MM.1S (cell line): ENCODE data around the gene IL20RB.

Experiments
- DNase-seq: peaks from one replicate; pipeline ENCODE4 v3.0.0-alpha.2; 2015
- H2AFZ ChIP-seq: fragments of 300-600 bp; sonication (generic); 2 replicates; pipeline ENCODE4 v1.6.0; 2016; ENCODE audit warnings: antibody characterized with exemption, low read length
- H3F3A ChIP-seq: fragments of 300-600 bp; sonication (generic); 2 replicates; pipeline ENCODE4 v1.6.1; 2016; ENCODE audit warnings: mild to moderate bottlenecking, antibody characterized with exemption, low read length, moderate library complexity, mixed read lengths; ENCODE audit not compliant: insufficient read depth
- H3K27ac ChIP-seq: fragments of 300-600 bp; sonication (generic); 2 replicates; pipeline ENCODE4 v1.5.1; 2016; ENCODE audit warnings: mild to moderate bottlenecking, low read length
- H3K27me3 ChIP-seq: fragments of 300-600 bp; sonication (generic); replicated peaks from 2 replicates; pipeline ENCODE4 v1.6.0; 2016; ENCODE audit warnings: low read length; ENCODE audit not compliant: insufficient read depth
- H3K36me3 ChIP-seq: fragments of 300-600 bp; sonication (generic); replicated peaks from 2 replicates; pipeline ENCODE4 v1.6.1; 2016; ENCODE audit warnings: mild to moderate bottlenecking, low read length, mixed read lengths; ENCODE audit not compliant: insufficient read depth
- H3K4me1 ChIP-seq: fragments of 300-600 bp; sonication (generic); 2 replicates; pipeline ENCODE4 v1.6.1; 2016; ENCODE audit warnings: low read length, mixed read lengths
- H3K4me2 ChIP-seq: fragments of 300-600 bp; sonication (generic); 2 replicates; pipeline ENCODE4 v1.6.0; 2016; ENCODE audit warnings: low read depth, low read length
- H3K4me3 ChIP-seq: fragments of 300-600 bp; sonication (generic); 2 replicates; pipeline ENCODE4 v1.5.1; 2016; ENCODE audit warnings: low read length, mixed read lengths
- H3K79me2 ChIP-seq: fragments of 300-600 bp; sonication (generic); 2 replicates; pipeline ENCODE4 v1.6.1; 2016; ENCODE audit warnings: mixed run types, low read length, mixed read lengths
- H3K9ac ChIP-seq: fragments of 300-600 bp; sonication (generic); 2 replicates; pipeline ENCODE4 v1.6.1; 2016; ENCODE audit warnings: low read length, mixed read lengths
- H3K9me2 ChIP-seq: fragments of 300-600 bp; sonication (generic); replicated peaks from 2 replicates; pipeline ENCODE4 v1.6.1; 2016; ENCODE audit warnings: mild to moderate bottlenecking, low read length, mixed read lengths; ENCODE audit not compliant: insufficient read depth
- H3K9me3 ChIP-seq: fragments of 300-600 bp; sonication (generic); replicated peaks from 2 replicates; pipeline ENCODE4 v1.6.1; 2016; ENCODE audit warnings: mild to moderate bottlenecking, low read length, mixed read lengths; ENCODE audit not compliant: insufficient read depth
- H4K20me1 ChIP-seq: fragments of 300-600 bp; sonication (generic); 2 replicates; pipeline ENCODE4 v1.6.1; 2016; ENCODE audit warnings: mild to moderate bottlenecking, low read length, moderate library complexity, mixed read lengths; ENCODE audit not compliant: insufficient read depth
- CTCF ChIP-seq: fragments of 300-600 bp; sonication (generic); IDR thresholded peaks from 2 replicates; pipeline ENCODE4 v1.5.1; 2016; ENCODE audit warnings: antibody characterized with exemption, low read length, mixed read lengths
- EZH2 ChIP-seq: fragments of 300-600 bp; sonication (generic); optimal IDR thresholded peaks from 2 replicates; pipeline ENCODE3; 2017; ENCODE audit warnings: low read depth, mild to moderate bottlenecking, antibody characterized with exemption, low read length, mixed read lengths
- EZH2phosphoT487 ChIP-seq: fragments of 300-600 bp; sonication (generic); IDR thresholded peaks from 2 replicates; pipeline ENCODE4 v1.6.1; 2018; ENCODE audit warnings: antibody characterized with exemption, low read length

IL20RB gene

GRCh38 chr3:137052298-137052697, 94.5 kb downstream of the IL20RB start:
- Histone ChIP-seq H2AFZ (no peak overlapping the region), H3K27me3 (no peaks in the 10 kb centered on the region), H3K4me1 (no peaks in the 10 kb centered on the region), H3K9me2 (no peaks in the 10 kb centered on the region), H4K20me1 (no peaks in the 10 kb centered on the region), H3K79me2 (no peaks in the 10 kb centered on the region), H3K9me3 (no peaks in the 10 kb centered on the region), H3K36me3 (no peaks in the 10 kb centered on the region), H3K4me3 (no peak overlapping the region), H3F3A (no peaks in the 10 kb centered on the region), H3K4me2 (no peak overlapping the region), H3K9ac (no peak overlapping the region), H3K27ac (no peak overlapping the region)
- no peak for DNase-seq
- TF ChIP-seq CTCF: no peak
- no peak for TF ChIP-seq EZH2
- no peak for TF ChIP-seq EZH2phosphoT487
